Ascending aorta (tissue), 2 donors: ENCODE data around the gene MYB. TPM values are rescaled to one million over a fixed set of nuclear protein-coding genes. Genes with fewer than 3 reads are reported as not detected.

Experiments used
- DNase-seq, 2 donors: peaks; one replicate each; pipeline ENCODE4 v3.0.0-alpha.2; 2019; ENCODE audit warnings: low spot score in 2 of 2
- H3K27ac ChIP-seq, 2 donors: fragments of 200-600 bp; sonication (generic); one replicate each; pipeline ENCODE4 v1.5.1; 2016 to 2017; ENCODE audit warnings: mild to moderate bottlenecking in 1 of 2
- H3K27me3 ChIP-seq: fragments of 200-600 bp; sonication (generic); one replicate; pipeline ENCODE4 v1.5.1; 2017
- H3K36me3 ChIP-seq, 2 donors: fragments of 200-600 bp; sonication (generic); one replicate each; pipeline ENCODE4 v1.5.1; 2016
- H3K4me1 ChIP-seq, 2 donors: fragments of 200-600 bp; sonication (generic); one replicate each; pipeline ENCODE4 v1.5.1; 2016 to 2017; ENCODE audit warnings: mild to moderate bottlenecking in 1 of 2
- H3K4me3 ChIP-seq, 2 donors: fragments of 200-600 bp; sonication (generic); one replicate each; pipeline ENCODE4 v1.5.1; 2016 to 2017; ENCODE audit warnings: mild to moderate bottlenecking in 1 of 2
- H3K9me3 ChIP-seq, 2 donors: fragments of 200-600 bp; sonication (generic); one replicate each; pipeline ENCODE4 v1.5.1; 2016
- intact Hi-C: fragments of 100-400 bp; cut with DNase I; formaldehyde crosslinking; loops from one replicate; pipeline ENCODE4 v1.15.1; 2023
- total RNA-seq: library from RNA; depleted of rRNA; stranded (reverse); fragments of >200 nt; gene quantifications from one replicate; pipeline ENCODE4 v1.1.0, GENCODE V29; 2016
- TF ChIP-seq, protein P1 (sequence below), 3 experiments: fragments of 200-600 bp in 2 of 3; fragments of 450-650 bp in 1 of 3; sonication (generic) in 2 of 3; IDR thresholded peaks; one replicate each; pipeline ENCODE4 v1.5.1; 2016 to 2019; ENCODE audit warnings: antibody characterized with exemption in 3 of 3, mild to moderate bottlenecking in 1 of 3, moderate library complexity in 1 of 3

MYB gene
- total RNA-seq, 1 donor from 2014 or later = not detected

- no peak for DNase-seq
- Histone ChIP-seq H3K27me3 (no peaks in the 10 kb centered on the region), H3K4me1 (no peaks in the 10 kb centered on the region), H3K4me3 (no peak overlapping the region), H3K27ac (no peak overlapping the region), H3K36me3 (no peaks in the 10 kb centered on the region), H3K9me3 (no peaks in the 10 kb centered on the region)
- TF ChIP-seq, protein P1, sequence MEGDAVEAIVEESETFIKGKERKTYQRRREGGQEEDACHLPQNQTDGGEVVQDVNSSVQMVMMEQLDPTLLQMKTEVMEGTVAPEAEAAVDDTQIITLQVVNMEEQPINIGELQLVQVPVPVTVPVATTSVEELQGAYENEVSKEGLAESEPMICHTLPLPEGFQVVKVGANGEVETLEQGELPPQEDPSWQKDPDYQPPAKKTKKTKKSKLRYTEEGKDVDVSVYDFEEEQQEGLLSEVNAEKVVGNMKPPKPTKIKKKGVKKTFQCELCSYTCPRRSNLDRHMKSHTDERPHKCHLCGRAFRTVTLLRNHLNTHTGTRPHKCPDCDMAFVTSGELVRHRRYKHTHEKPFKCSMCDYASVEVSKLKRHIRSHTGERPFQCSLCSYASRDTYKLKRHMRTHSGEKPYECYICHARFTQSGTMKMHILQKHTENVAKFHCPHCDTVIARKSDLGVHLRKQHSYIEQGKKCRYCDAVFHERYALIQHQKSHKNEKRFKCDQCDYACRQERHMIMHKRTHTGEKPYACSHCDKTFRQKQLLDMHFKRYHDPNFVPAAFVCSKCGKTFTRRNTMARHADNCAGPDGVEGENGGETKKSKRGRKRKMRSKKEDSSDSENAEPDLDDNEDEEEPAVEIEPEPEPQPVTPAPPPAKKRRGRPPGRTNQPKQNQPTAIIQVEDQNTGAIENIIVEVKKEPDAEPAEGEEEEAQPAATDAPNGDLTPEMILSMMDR (IDR thresholded peaks at IDR 0.05) = no peak
- intact Hi-C loops = no loop called here
Observed at GRCh38 chr6:135173989-135174484, 7.1 kb upstream of the MYB start.

- TF ChIP-seq, protein P1 (IDR thresholded peaks at IDR 0.05) = no peak
- H3K36me3 ChIP-seq = no peaks in the 10 kb centered on the region
- H3K27ac ChIP-seq = no peak overlapping the region
- intact Hi-C loops = no loop called here
- no peaks in the 10 kb centered on the region for H3K4me1 ChIP-seq
- DNase-seq = no peak
- no peaks in the 10 kb centered on the region for H3K9me3 ChIP-seq
- H3K27me3 ChIP-seq = no peaks in the 10 kb centered on the region
- H3K4me3 ChIP-seq = no peak overlapping the region
Observed at GRCh38 chr6:135176058-135176457, 5.0 kb upstream of the MYB start.

DNA sequence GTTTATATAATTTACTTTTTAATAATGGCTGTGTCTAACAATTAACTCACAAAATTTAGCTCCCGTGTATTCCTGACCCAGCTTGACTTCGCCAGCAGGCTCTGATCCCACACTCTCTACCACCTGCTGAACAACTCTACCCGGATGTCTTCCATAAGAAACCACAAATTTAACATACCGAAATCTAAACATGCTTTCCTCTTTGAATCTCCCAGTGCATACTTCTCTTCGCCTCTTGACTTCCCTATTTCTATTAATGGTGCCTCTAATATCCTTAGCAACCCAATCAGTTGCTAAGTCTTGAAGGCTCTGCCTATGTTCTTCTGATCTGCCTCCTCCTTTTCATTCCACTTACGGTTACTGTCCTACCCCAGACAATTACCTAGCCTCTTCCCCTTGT, 4.6 kb upstream of the MYB start:
- intact Hi-C loops = no loop called here
- DNase-seq = no peak
- TF ChIP-seq, protein P1 (IDR thresholded peaks at IDR 0.05) = no peak

GRCh38 chr6:135179372-135179771, 1.7 kb upstream of the MYB start:
- H3K4me1 ChIP-seq = peaks cover 14 to 18% of the 10 kb centered on the region in 2 donors
- H3K9me3 ChIP-seq = no peaks in the 10 kb centered on the region
- intact Hi-C loops = no loop called here
- no peaks in the 10 kb centered on the region for H3K36me3 ChIP-seq
- DNase-seq = no peak
- TF ChIP-seq, protein P1 (IDR thresholded peaks at IDR 0.05) = no peak
- peaks cover 8% of the 10 kb centered on the region for H3K27me3 ChIP-seq
- H3K27ac ChIP-seq = no peak overlapping the region
- no peak overlapping the region for H3K4me3 ChIP-seq

More for the DNA sequence above, 4.6 kb upstream of the MYB start:
- Histone ChIP-seq H3K27me3 (no peaks in the 10 kb centered on the region), H3K4me3 (no peak overlapping the region), H3K9me3 (no peaks in the 10 kb centered on the region), H3K4me1 (no peaks in the 10 kb centered on the region), H3K27ac (no peak overlapping the region), H3K36me3 (no peaks in the 10 kb centered on the region)

DNA sequence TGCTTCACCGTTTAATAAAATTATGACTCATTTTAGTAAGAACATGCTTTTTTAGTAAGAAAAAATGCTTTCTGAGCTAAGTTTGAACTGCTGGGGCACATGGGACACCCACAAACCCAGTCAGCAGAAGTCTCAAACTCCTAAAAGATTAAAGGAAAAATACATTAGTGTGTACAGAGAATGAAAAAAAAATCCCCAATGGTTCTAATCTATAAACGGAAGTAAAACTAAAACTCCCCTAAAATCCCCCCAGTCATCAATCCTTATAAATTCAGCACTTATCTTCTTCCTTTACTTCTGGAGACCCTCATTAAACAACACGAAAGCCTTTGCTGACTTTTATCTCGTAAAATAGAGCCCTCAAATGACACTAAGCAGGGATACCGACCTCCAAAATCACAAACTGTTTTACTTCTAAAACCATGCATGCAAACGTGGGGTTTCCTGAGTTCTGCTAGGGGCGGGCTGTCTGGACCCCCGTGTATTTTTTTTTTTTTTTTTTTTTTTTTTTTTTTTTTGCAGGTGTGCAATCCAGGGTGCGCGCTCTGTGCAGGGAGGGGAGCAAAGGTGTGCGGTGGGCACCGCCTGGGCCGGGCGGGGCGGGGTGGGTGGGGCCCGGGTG, 1.1 kb upstream of the MYB start:
- Histone ChIP-seq H3K4me3 (peak overlapping the region; percentile 68 to 86), H3K9me3 (no peaks in the 10 kb centered on the region), H3K36me3 (no peaks in the 10 kb centered on the region), H3K27ac (no peak overlapping the region), H3K27me3 (peaks cover 8% of the 10 kb centered on the region), H3K4me1 (peaks cover 14 to 18% of the 10 kb centered on the region in 2 donors)
- no peak for DNase-seq
- intact Hi-C loops = loop anchor here (10.0 kb wide), 1 partner anchor 125 kb away; the partner anchor contains the start of gene HBS1L
- TF ChIP-seq, protein P1 (IDR thresholded peaks at IDR 0.05) = no peak
